Activated naive CD8-positive, alpha-beta T cell treated with anti-CD3 and anti-CD28 coated beads for 36 hours (primary cell): ENCODE results near the gene SLC17A5. TPM values are rescaled to one million over a fixed set of nuclear protein-coding genes. Genes with fewer than 3 reads are reported as not detected.
A peak's percentile ranks its signal among the peaks of the same experiment; 100 is the strongest.
"Not testable (repeated sequence)": the region's sequence is repeated elsewhere in the genome, so short reads cannot be mapped to it uniquely, and the experiment has no call there.

Experiments
- DNase-seq: peaks from one replicate; pipeline ENCODE4 v3.0.0; 2021
- H3K27ac Mint-ChIP-seq: one replicate; pipeline ENCODE4 v1.8.0; 2022; ENCODE audit warnings: mild to moderate bottlenecking, moderate library complexity, mixed read lengths
- H3K27me3 Mint-ChIP-seq: one replicate; pipeline ENCODE4 v1.8.0; 2022; ENCODE audit warnings: mild to moderate bottlenecking, mixed read lengths
- H3K36me3 Mint-ChIP-seq: one replicate; pipeline ENCODE4 v1.8.0; 2021; ENCODE audit warnings: mild to moderate bottlenecking, mixed read lengths
- H3K4me1 Mint-ChIP-seq: one replicate; pipeline ENCODE4 v1.8.0; 2021; ENCODE audit warnings: mixed read lengths
- H3K4me3 Mint-ChIP-seq: one replicate; pipeline ENCODE4 v1.8.0; 2022; ENCODE audit warnings: mild to moderate bottlenecking, moderate library complexity, mixed read lengths
- H3K9me3 Mint-ChIP-seq: one replicate; pipeline ENCODE4 v1.8.0; 2022; ENCODE audit warnings: mixed read lengths
- total RNA-seq, 2 experiments: library from RNA; stranded (reverse); gene quantifications; one replicate each; pipeline ENCODE4 v1.2.3, GENCODE V29; 2021

Gene SLC17A5
- total RNA-seq, 2 experiments from 2014 or later = 3.1 to 4.1 TPM

DNA sequence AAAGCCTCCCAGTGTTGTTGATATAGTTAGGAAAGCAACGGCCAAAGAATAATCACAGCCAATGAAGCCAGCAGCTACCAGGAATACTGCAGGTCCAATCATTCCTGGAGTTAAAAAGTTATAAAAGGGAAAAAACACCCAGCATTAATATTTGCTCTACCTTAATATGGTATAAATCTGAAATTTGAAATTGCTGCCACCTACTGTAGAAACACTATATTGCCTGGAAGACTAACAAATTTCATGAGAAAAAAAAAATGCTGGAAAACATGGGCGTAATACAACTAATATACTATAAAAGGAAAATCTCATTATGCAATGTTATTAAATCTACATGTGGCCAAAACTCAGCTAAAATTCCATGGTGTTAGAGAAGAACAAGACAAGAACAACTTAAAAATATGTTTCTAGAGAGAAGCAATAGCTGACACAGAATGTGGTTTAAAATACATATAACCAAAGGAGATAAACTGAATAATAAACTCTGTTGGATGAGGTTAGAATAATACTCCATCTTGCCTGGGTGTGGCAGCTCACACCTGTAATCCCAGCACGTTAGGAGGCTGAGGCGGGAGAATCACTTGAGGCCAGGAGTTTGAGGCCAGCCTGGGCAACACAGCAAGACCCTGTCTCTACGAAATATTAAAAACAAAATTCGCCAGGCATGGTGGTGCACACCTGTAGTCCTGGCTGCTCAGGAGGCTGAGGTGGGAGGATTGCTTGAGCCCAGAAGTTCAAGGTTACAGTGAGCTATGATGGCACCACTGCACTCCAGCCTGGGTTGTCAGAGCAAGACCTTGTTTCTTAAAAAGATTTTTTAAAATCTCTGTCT is 43.1 kb downstream of the SLC17A5 start:
- H3K4me3 Mint-ChIP-seq = no peak overlapping the region

DNA sequence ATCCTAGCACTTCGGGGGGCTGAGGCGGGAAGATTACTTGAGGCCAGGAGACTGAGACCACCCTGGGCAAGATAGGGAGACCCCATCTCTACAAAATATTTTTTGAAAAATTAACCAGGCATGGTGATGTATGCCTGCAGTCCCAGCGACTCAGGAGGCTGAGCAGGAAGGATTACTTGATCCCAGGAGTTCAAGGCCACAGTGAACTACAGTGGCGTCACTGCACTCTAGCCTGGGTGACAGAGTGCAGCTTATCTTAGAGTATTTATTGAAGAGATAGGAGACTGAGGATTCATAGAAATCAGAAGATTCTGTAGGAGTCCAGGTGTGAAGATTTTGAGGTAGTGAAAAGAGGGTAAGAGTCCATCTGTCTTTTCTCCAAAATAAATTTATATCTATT is 45.0 kb downstream of the SLC17A5 start:
- Mint-ChIP-seq H3K27me3 (no peaks in the 10 kb centered on the region), H3K4me1 (peaks cover 7% of the 10 kb centered on the region)

More for the DNA sequence above, 43.1 kb downstream of the SLC17A5 start:
- Mint-ChIP-seq H3K36me3 (peaks cover 11% of the 10 kb centered on the region), H3K27ac (no peak overlapping the region), H3K4me1 (peaks cover 7% of the 10 kb centered on the region), H3K27me3 (no peaks in the 10 kb centered on the region), H3K9me3 (no peaks in the 10 kb centered on the region)
- DNase-seq = no peak

DNA sequence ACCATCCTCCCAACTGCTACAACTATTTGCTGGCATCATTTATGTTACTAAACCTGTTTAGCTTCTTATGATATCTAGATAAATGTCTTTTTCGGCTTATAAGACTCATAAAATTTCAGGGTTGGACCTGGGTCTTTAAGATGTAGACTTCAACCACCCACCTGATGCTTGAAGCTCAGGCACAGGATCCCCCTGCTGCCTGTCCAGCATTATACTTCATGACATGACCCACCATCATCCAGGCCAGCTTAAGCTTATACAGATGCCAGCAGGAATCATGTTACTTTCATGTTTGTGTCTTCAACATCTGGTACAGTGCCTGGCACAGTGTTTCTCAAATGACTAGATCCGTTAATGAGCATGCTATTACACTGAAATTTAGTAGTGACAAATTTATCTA is 47.4 kb downstream of the SLC17A5 start:
- Mint-ChIP-seq H3K27ac (no peak overlapping the region), H3K4me1 (peaks cover 7% of the 10 kb centered on the region), H3K9me3 (no peaks in the 10 kb centered on the region), H3K27me3 (no peaks in the 10 kb centered on the region), H3K4me3 (no peak overlapping the region), H3K36me3 (peaks cover 8% of the 10 kb centered on the region)
- DNase-seq = no peak

More for the DNA sequence above, 45.0 kb downstream of the SLC17A5 start:
- Mint-ChIP-seq H3K27ac (no peak overlapping the region), H3K9me3 (no peaks in the 10 kb centered on the region), H3K4me3 (no peak overlapping the region), H3K36me3 (peaks cover 8% of the 10 kb centered on the region)
- DNase-seq = no peak

GRCh38 chr6:73604461-73604860 is 49.3 kb downstream of the SLC17A5 start:
- Mint-ChIP-seq H3K27me3 (no peaks in the 10 kb centered on the region), H3K27ac (no peak overlapping the region), H3K4me1 (peaks cover 2% of the 10 kb centered on the region), H3K36me3 (peaks cover 5% of the 10 kb centered on the region), H3K4me3 (no peak overlapping the region), H3K9me3 (no peaks in the 10 kb centered on the region)
- no peak for DNase-seq

DNA sequence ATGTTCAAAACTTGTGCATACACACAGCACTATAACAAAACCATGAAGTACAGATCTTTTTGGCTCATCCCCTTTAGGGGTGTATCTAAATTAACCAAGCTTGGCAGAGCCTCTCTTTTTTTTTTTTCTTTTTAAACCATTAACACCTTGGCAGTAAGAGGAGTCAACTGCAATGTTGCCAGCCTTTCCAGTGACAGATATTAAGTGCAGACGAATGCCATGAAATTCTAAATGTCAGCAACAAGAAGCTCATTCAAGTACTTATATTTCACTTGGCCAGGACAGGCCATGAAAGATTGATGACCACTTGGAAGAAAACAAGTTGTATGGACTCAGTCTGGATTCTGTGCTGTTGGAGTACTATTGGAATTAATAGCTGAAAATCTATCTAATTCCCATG is 49.8 kb downstream of the SLC17A5 start:
- Mint-ChIP-seq H3K27me3 (no peaks in the 10 kb centered on the region), H3K27ac (no peak overlapping the region), H3K9me3 (no peaks in the 10 kb centered on the region), H3K4me1 (peaks cover 2% of the 10 kb centered on the region), H3K4me3 (no peak overlapping the region), H3K36me3 (peaks cover 4% of the 10 kb centered on the region)
- no peak for DNase-seq

- Mint-ChIP-seq H3K4me1 (peaks cover 32% of the 10 kb centered on the region), H3K27me3 (no peaks in the 10 kb centered on the region), H3K36me3 (peaks cover 12% of the 10 kb centered on the region), H3K27ac (peak overlapping the region; percentile 100), H3K4me3 (peak overlapping the region; percentile 91), H3K9me3 (no peaks in the 10 kb centered on the region)
- no peak for DNase-seq
Measured at GRCh38 chr6:73586416-73586974, 67.3 kb downstream of the SLC17A5 start.

DNA sequence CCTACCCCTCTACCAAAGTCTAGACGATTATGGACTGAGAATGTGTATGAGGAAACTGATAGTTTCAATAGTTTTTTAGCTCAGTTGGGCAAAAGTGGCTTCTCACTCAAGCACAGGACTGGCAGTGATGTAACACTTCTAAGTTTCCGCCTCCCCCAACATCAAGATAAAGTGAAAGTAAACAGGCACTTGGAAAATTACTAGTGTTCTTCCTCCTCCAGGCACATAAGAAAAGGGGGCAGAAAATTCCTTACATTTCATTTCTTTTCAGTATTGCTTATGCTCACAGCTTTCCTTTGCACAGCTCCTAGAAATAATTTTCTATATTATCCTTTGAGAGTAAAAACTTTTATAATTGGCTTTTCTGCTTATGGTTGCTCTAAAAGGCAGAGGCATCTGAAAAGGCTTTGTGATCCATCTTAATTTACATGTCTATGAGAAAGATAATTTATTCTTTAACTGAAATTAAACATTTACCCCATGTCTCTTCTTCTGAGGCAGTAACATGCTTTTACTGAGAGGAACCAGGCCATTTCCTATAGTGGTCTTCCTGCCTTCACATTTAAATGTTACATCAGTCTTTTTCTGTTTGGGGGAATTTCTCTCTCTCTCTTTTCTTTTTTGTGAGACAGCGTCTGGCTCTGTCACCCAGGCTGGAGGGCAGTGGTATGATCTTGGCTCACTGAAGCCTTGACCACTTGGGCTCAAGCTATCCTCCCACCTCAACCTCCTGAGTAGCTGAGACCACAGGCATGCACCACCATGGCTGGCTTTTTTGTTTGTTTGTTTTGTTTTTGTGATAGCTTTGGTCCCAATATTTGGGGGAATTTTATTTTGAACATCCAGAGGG is 68.0 kb downstream of the SLC17A5 start:
- DNase-seq = peak; percentile 36
- Mint-ChIP-seq H3K4me1 (peaks cover 36% of the 10 kb centered on the region), H3K4me3 (peak overlapping the region; percentile 91), H3K36me3 (peaks cover 10% of the 10 kb centered on the region), H3K27me3 (no peaks in the 10 kb centered on the region), H3K27ac (peak overlapping the region; percentile 100), H3K9me3 (no peaks in the 10 kb centered on the region)

GRCh38 chr6:73581293-73581692 is 72.5 kb downstream of the SLC17A5 start:
- DNase-seq = no peak
- peak overlapping the region; percentile 98 for H3K27ac Mint-ChIP-seq
- no peaks in the 10 kb centered on the region for H3K27me3 Mint-ChIP-seq
- H3K4me3 Mint-ChIP-seq = no peak overlapping the region
- H3K36me3 Mint-ChIP-seq = peaks cover 7% of the 10 kb centered on the region
- H3K4me1 Mint-ChIP-seq = peaks cover 35% of the 10 kb centered on the region
- peaks cover 2% of the 10 kb centered on the region for H3K9me3 Mint-ChIP-seq

GRCh38 chr6:73580247-73581149 is 73.3 kb downstream of the SLC17A5 start:
- peak overlapping the region; percentile 83 for H3K4me3 Mint-ChIP-seq
- no peaks in the 10 kb centered on the region for H3K27me3 Mint-ChIP-seq
- peak; percentile 82 for DNase-seq
- peaks cover 28% of the 10 kb centered on the region for H3K4me1 Mint-ChIP-seq
- H3K36me3 Mint-ChIP-seq = peaks cover 7% of the 10 kb centered on the region
- peaks cover 6% of the 10 kb centered on the region for H3K9me3 Mint-ChIP-seq
- H3K27ac Mint-ChIP-seq = peak overlapping the region; percentile 98

GRCh38 chr6:73579851-73580246 is 73.9 kb downstream of the SLC17A5 start:
- no peaks in the 10 kb centered on the region for H3K27me3 Mint-ChIP-seq
- peak overlapping the region; percentile 83 for H3K4me3 Mint-ChIP-seq
- H3K9me3 Mint-ChIP-seq = peaks cover 6% of the 10 kb centered on the region
- H3K27ac Mint-ChIP-seq = peak overlapping the region; percentile 98
- peaks cover 7% of the 10 kb centered on the region for H3K36me3 Mint-ChIP-seq
- DNase-seq = no peak
- peaks cover 22% of the 10 kb centered on the region for H3K4me1 Mint-ChIP-seq

- Mint-ChIP-seq H3K4me3 (no peak overlapping the region), H3K27me3 (no peaks in the 10 kb centered on the region), H3K9me3 (peaks cover 6% of the 10 kb centered on the region), H3K36me3 (peaks cover 7% of the 10 kb centered on the region), H3K4me1 (peaks cover 21% of the 10 kb centered on the region), H3K27ac (peak overlapping the region; percentile 98)
- DNase-seq = no peak
Measured at GRCh38 chr6:73579389-73579788, 74.4 kb downstream of the SLC17A5 start.

GRCh38 chr6:73577676-73578075 is 76.1 kb downstream of the SLC17A5 start:
- Mint-ChIP-seq H3K9me3 (peaks cover 6% of the 10 kb centered on the region), H3K27ac (no peak overlapping the region), H3K4me1 (peaks cover 21% of the 10 kb centered on the region), H3K4me3 (no peak overlapping the region), H3K27me3 (no peaks in the 10 kb centered on the region), H3K36me3 (peaks cover 7% of the 10 kb centered on the region)
- DNase-seq = no peak

- not testable (repeated sequence) for H3K27ac Mint-ChIP-seq, DNase-seq, H3K27me3 Mint-ChIP-seq, H3K4me3 Mint-ChIP-seq, H3K9me3 Mint-ChIP-seq, H3K36me3 Mint-ChIP-seq, H3K4me1 Mint-ChIP-seq
Measured at GRCh38 chr6:73572531-73572930, 81.3 kb downstream of the SLC17A5 start.
